Smooth muscle cell (in vitro differentiated cells): ENCODE data around the gene VDAC1. TPM values are rescaled to one million over a fixed set of nuclear protein-coding genes. Genes with fewer than 3 reads are reported as not detected.
A peak's percentile ranks its signal among the peaks of the same experiment; 100 is the strongest.

ENCODE experiments used
- DNase-seq: peaks from one replicate; lab custom pipeline; 2025; ENCODE audit not compliant: unreplicated experiment; lab: John Stamatoyannopoulos, UW
- H2AFZ ChIP-seq: fragments of 200-600 bp; sonication (generic); 2 replicates; pipeline ENCODE4 v1.6.0; 2016; ENCODE audit warnings: antibody characterized with exemption, low read depth, mild to moderate bottlenecking
- H3F3A ChIP-seq: fragments of 200-600 bp; sonication (generic); 2 replicates; pipeline ENCODE4 v1.6.0; 2017; ENCODE audit warnings: antibody characterized with exemption, low read depth
- H3K27ac ChIP-seq: fragments of 200-600 bp; sonication (generic); 2 replicates; pipeline ENCODE4 v1.5.1; 2016; ENCODE audit warnings: low read depth, mild to moderate bottlenecking
- H3K27me3 ChIP-seq: fragments of 200-600 bp; sonication (generic); 2 replicates; pipeline ENCODE4 v1.6.1; 2016; ENCODE audit warnings: low read depth, mild to moderate bottlenecking
- H3K36me3 ChIP-seq: fragments of 200-600 bp; sonication (generic); 2 replicates; pipeline ENCODE4 v1.5.1; 2016; ENCODE audit warnings: low read depth
- H3K4me1 ChIP-seq: fragments of 200-600 bp; sonication (generic); 2 replicates; pipeline ENCODE4 v1.5.1; 2016; ENCODE audit warnings: low read depth
- H3K4me2 ChIP-seq: fragments of 200-600 bp; sonication (generic); 2 replicates; pipeline ENCODE4 v1.6.0; 2016; ENCODE audit warnings: mild to moderate bottlenecking
- H3K4me3 ChIP-seq: fragments of 200-600 bp; sonication (generic); 2 replicates; pipeline ENCODE4 v1.5.1; 2016; ENCODE audit warnings: mild to moderate bottlenecking
- H3K79me2 ChIP-seq: fragments of 200-600 bp; sonication (generic); 2 replicates; pipeline ENCODE4 v1.6.0; 2016; ENCODE audit warnings: low read depth, mild to moderate bottlenecking
- H3K9ac ChIP-seq: fragments of 200-600 bp; sonication (generic); 2 replicates; pipeline ENCODE4 v1.6.0; 2016; ENCODE audit warnings: low read depth
- H3K9me3 ChIP-seq: fragments of 200-600 bp; sonication (generic); replicated peaks from 2 replicates; pipeline ENCODE4 v1.5.1; 2016; ENCODE audit warnings: low read depth
- H4K20me1 ChIP-seq: fragments of 200-600 bp; sonication (generic); 2 replicates; pipeline ENCODE4 v1.6.0; 2016; ENCODE audit warnings: low read depth
- CTCF ChIP-seq: fragments of 200-600 bp; sonication (generic); IDR thresholded peaks from 2 replicates; pipeline ENCODE4 v1.5.1; 2017; ENCODE audit warnings: borderline replicate concordance, mild to moderate bottlenecking, antibody characterized with exemption; ENCODE audit not compliant: insufficient read depth, poor library complexity, severe bottlenecking
- WGBS: methylation state at CpG from one replicate; pipeline ENCODE4 v1.1.7; 2016; ENCODE audit warnings: low lambda C conversion rate; 5-methylcytosine and 5-hydroxymethylcytosine counted together
- polyA plus RNA-seq: library from polyadenylated mRNA; unstranded; fragments of >200 nt; fragmentation: Nextera tagmentation; extraction: Ambion mirVana; gene quantifications from 2 replicates; pipeline ENCODE4 v1.2.1, GENCODE V29; 2016
- total RNA-seq: library from RNA; depleted of rRNA; stranded (reverse); fragments of >200 nt; gene quantifications from 2 replicates; pipeline ENCODE4 v1.2.3, GENCODE V29; 2014

Gene VDAC1
- total and polyA plus RNA-seq, 2 experiments from 2014 or later: 221 to 252 TPM

- 9% methylated on average over 12 of the region's 12 CpGs for WGBS
- DNase-seq: no peak
- TF ChIP-seq CTCF: no peak
- peak overlapping the region; percentile 96 for H3K4me3 ChIP-seq
- H3K4me2 ChIP-seq: peak overlapping the region; percentile 97
- H3F3A ChIP-seq: peaks cover 25% of the 10 kb centered on the region
- peaks cover 1% of the 10 kb centered on the region for H3K36me3 ChIP-seq
- peak overlapping the region; percentile 94 for H2AFZ ChIP-seq
- H3K27ac ChIP-seq: peak overlapping the region; percentile 95
- peak overlapping the region; percentile 96 for H3K9ac ChIP-seq
- no peaks in the 10 kb centered on the region for H3K27me3 ChIP-seq
- H4K20me1 ChIP-seq: peaks cover 7% of the 10 kb centered on the region
- peaks cover 55% of the 10 kb centered on the region for H3K79me2 ChIP-seq
- no peaks in the 10 kb centered on the region for H3K9me3 ChIP-seq
- peaks cover 9% of the 10 kb centered on the region for H3K4me1 ChIP-seq
Observed at GRCh38 chr5:133967698-133968203, 37.0 kb downstream of the VDAC1 start.

- H3K4me1 ChIP-seq: peaks cover 10% of the 10 kb centered on the region
- no peaks in the 10 kb centered on the region for H3K36me3 ChIP-seq
- TF ChIP-seq CTCF: no peak
- no peak for DNase-seq
- H3K4me3 ChIP-seq: peak overlapping the region; percentile 96
- H3K27ac ChIP-seq: peak overlapping the region; percentile 95
- H3K27me3 ChIP-seq: no peaks in the 10 kb centered on the region
- H3K9ac ChIP-seq: peak overlapping the region; percentile 96
- H4K20me1 ChIP-seq: peaks cover 14% of the 10 kb centered on the region
- H2AFZ ChIP-seq: no peak overlapping the region
- H3K4me2 ChIP-seq: peak overlapping the region; percentile 97
- 86% methylated on average over 5 of the region's 5 CpGs for WGBS
- peaks cover 61% of the 10 kb centered on the region for H3K79me2 ChIP-seq
- H3K9me3 ChIP-seq: no peaks in the 10 kb centered on the region
- peaks cover 23% of the 10 kb centered on the region for H3F3A ChIP-seq
Observed at GRCh38 chr5:133967124-133967523, 37.7 kb downstream of the VDAC1 start.

DNA sequence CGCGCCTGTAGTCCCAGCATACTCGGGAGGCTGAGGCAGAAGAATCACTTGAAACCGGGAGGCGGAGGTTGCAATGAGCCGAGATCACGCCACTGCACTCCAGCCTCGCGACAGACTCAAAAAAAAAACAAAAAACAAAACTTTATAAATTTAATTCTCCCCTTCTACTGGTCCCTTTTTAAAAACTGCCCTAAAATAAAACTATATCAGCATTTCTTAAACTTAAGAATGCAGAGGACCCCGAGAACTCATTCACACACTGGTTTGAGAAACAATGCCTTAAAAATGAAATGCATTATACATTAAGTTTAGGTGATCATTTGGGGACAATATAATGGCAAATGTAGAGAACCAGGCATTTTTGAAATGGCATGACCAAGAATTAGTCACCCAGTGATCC lies 38.7 kb downstream of the VDAC1 start:
- TF ChIP-seq CTCF: no peak
- H3K27me3 ChIP-seq: no peaks in the 10 kb centered on the region
- H3K4me3 ChIP-seq: no peak overlapping the region
- 98% methylated on average over 10 of the region's 10 CpGs for WGBS
- no peak overlapping the region for H3K27ac ChIP-seq
- peaks cover 22% of the 10 kb centered on the region for H4K20me1 ChIP-seq
- DNase-seq: no peak
- no peak overlapping the region for H3K4me2 ChIP-seq
- H2AFZ ChIP-seq: no peak overlapping the region
- no peak overlapping the region for H3K9ac ChIP-seq
- H3K9me3 ChIP-seq: no peaks in the 10 kb centered on the region
- H3F3A ChIP-seq: peaks cover 20% of the 10 kb centered on the region
- H3K79me2 ChIP-seq: peaks cover 70% of the 10 kb centered on the region
- peaks cover 10% of the 10 kb centered on the region for H3K4me1 ChIP-seq
- H3K36me3 ChIP-seq: no peaks in the 10 kb centered on the region

DNA sequence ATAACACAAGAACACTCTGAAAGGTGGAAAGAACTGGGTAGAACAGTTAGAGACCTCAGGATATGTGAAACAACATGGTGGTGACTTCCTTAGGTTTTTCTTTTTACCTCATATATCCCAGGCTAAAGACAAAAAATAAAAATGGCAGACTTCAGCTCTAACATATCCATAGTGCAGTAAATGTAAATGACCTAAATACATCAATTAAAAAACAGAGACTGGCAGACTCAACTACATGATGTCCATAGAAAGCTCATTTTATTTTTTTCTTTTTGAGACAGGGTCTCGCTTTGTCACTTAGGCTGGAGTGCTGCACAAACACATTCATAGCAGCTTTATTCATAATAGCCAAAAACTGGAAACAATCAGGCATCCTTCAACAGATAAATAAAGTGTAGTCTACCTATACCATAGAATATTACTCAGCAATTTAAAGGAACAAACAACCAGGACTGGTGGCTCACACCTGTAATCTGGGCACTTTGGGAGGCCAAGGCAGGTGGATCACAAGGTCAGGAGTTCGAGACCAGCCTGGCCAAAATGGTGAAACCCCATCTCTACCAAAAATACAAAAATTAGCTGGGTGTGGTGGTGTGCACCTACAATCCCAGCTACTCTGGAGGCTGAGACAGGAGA lies 41.2 kb downstream of the VDAC1 start:
- Histone ChIP-seq H3K9ac (no peak overlapping the region), H3K27ac (peak overlapping the region; percentile 75), H3K9me3 (no peaks in the 10 kb centered on the region), H3F3A (peaks cover 3% of the 10 kb centered on the region), H3K4me1 (peaks cover 10% of the 10 kb centered on the region), H4K20me1 (peaks cover 38% of the 10 kb centered on the region), H3K4me3 (no peak overlapping the region), H3K79me2 (peaks cover 86% of the 10 kb centered on the region), H3K36me3 (peaks cover 6% of the 10 kb centered on the region), H3K4me2 (peak overlapping the region; percentile 64), H2AFZ (no peak overlapping the region), H3K27me3 (no peaks in the 10 kb centered on the region)
- no peak for DNase-seq
- WGBS: 96% methylated on average over 2 of the region's 2 CpGs
- no peak for TF ChIP-seq CTCF
